Activated T-helper 2 cell treated with anti-CD3 and anti-CD28 coated beads, Interferon-gamma antibody, Interleukin-2, Interleukin-4, amounts not matched to agents 10 μg/mL and 5 μg/mL and 100 μg/mL, durations not matched to agents 14 hours and 24 hours and 36 hours (primary cell): ENCODE measurements around the gene SYPL2. TPM values are rescaled to one million over a fixed set of nuclear protein-coding genes. Genes with fewer than 3 reads are reported as not detected.

Source experiments
- DNase-seq: peaks from one replicate; pipeline ENCODE4 v3.0.0; 2021; ENCODE audit warnings: low spot score
- H3K27ac Mint-ChIP-seq: one replicate; pipeline ENCODE4 v1.8.0; 2021; ENCODE audit warnings: mixed read lengths
- H3K27me3 Mint-ChIP-seq: one replicate; pipeline ENCODE4 v1.8.0; 2021; ENCODE audit warnings: low read depth, mixed read lengths
- H3K36me3 Mint-ChIP-seq: one replicate; pipeline ENCODE4 v1.8.0; 2021; ENCODE audit warnings: low read depth, mixed read lengths
- H3K4me1 Mint-ChIP-seq: one replicate; pipeline ENCODE4 v1.8.0; 2021; ENCODE audit warnings: low read depth, mixed read lengths
- H3K4me3 Mint-ChIP-seq: one replicate; pipeline ENCODE4 v1.8.0; 2021; ENCODE audit warnings: low read depth, mild to moderate bottlenecking, moderate library complexity, mixed read lengths
- H3K9me3 Mint-ChIP-seq: one replicate; pipeline ENCODE4 v1.8.0; 2021; ENCODE audit warnings: mixed read lengths
- intact Hi-C: fragments of 100-400 bp; cut with micrococcal nuclease; formaldehyde crosslinking; loops from one replicate; pipeline ENCODE4 v1.15.1; 2023
- total RNA-seq: library from RNA; stranded (reverse); gene quantifications from 2 replicates; pipeline ENCODE4 v1.2.3, GENCODE V29; 2022

Gene SYPL2
- total RNA-seq, 1 donor from 2014 or later = not detected

DNA sequence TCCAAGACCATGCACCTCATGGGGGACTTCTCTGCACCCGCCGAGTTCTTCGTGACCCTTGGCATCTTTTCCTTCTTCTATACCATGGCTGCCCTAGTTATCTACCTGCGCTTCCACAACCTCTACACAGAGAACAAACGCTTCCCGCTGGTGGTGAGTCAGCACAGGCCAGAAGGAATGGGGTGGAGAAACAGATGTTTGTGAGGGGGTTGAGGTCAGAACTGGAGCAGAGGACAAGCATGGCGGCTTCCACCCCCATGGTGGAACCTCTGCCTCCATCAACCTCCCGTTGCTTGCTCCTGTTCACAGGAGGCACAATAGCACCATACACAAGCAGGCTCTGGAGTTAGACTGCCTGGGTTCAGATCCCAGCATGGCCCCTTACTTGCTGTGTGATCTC lies 10.5 kb downstream of the SYPL2 start:
- Mint-ChIP-seq H3K4me1 (no peaks in the 10 kb centered on the region), H3K9me3 (no peaks in the 10 kb centered on the region), H3K36me3 (no peaks in the 10 kb centered on the region), H3K27me3 (peaks cover 34% of the 10 kb centered on the region), H3K4me3 (no peak overlapping the region), H3K27ac (no peak overlapping the region)
- intact Hi-C loops = no loop called here
- DNase-seq = no peak

GRCh38 chr1:109477821-109478220 lies 11.5 kb downstream of the SYPL2 start:
- peaks cover 33% of the 10 kb centered on the region for H3K27me3 Mint-ChIP-seq

GRCh38 chr1:109478806-109479205 lies 12.5 kb downstream of the SYPL2 start:
- Mint-ChIP-seq H3K4me3 (no peak overlapping the region), H3K27ac (no peak overlapping the region), H3K36me3 (no peaks in the 10 kb centered on the region), H3K27me3 (peaks cover 33% of the 10 kb centered on the region), H3K9me3 (no peaks in the 10 kb centered on the region), H3K4me1 (peaks cover 14% of the 10 kb centered on the region)
- intact Hi-C loops = no loop called here
- no peak for DNase-seq

More at GRCh38 chr1:109477821-109478220, 11.5 kb downstream of the SYPL2 start:
- no peak overlapping the region for H3K27ac Mint-ChIP-seq
- no peaks in the 10 kb centered on the region for H3K9me3 Mint-ChIP-seq
- H3K4me3 Mint-ChIP-seq = no peak overlapping the region
- no peaks in the 10 kb centered on the region for H3K36me3 Mint-ChIP-seq
- DNase-seq = no peak
- peaks cover 7% of the 10 kb centered on the region for H3K4me1 Mint-ChIP-seq
- intact Hi-C loops = no loop called here

DNA sequence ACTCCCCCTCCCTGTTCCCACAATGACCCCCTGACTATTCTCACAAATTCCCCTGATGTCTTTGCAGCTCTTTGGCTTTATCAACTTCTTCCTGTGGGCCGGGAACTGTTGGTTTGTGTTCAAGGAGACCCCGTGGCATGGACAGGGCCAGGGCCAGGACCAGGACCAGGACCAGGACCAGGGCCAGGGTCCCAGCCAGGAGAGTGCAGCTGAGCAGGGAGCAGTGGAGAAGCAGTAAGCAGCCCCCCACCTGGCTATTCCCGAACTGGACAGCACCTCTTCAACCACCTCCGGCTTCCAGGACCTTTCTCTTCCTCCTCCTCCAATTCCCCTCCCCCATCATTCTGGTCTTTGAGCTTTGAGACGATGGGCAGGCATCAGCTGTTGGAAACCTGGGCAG lies 13.0 kb downstream of the SYPL2 start:
- Mint-ChIP-seq H3K27me3 (peaks cover 30% of the 10 kb centered on the region), H3K4me1 (peaks cover 14% of the 10 kb centered on the region), H3K36me3 (peaks cover 2% of the 10 kb centered on the region), H3K27ac (no peak overlapping the region), H3K9me3 (no peaks in the 10 kb centered on the region), H3K4me3 (no peak overlapping the region)
- DNase-seq = no peak
- intact Hi-C loops = no loop called here

GRCh38 chr1:109479901-109480300 lies 13.6 kb downstream of the SYPL2 start:
- Mint-ChIP-seq H3K27ac (no peak overlapping the region), H3K27me3 (peaks cover 30% of the 10 kb centered on the region), H3K4me1 (peaks cover 20% of the 10 kb centered on the region), H3K36me3 (peaks cover 2% of the 10 kb centered on the region), H3K9me3 (no peaks in the 10 kb centered on the region), H3K4me3 (no peak overlapping the region)
- intact Hi-C loops = loop anchor here (5.0 kb wide), 1 partner anchor 137 kb away; the partner anchor contains the start of genes AMPD2 and GNAT2
- DNase-seq = no peak

DNA sequence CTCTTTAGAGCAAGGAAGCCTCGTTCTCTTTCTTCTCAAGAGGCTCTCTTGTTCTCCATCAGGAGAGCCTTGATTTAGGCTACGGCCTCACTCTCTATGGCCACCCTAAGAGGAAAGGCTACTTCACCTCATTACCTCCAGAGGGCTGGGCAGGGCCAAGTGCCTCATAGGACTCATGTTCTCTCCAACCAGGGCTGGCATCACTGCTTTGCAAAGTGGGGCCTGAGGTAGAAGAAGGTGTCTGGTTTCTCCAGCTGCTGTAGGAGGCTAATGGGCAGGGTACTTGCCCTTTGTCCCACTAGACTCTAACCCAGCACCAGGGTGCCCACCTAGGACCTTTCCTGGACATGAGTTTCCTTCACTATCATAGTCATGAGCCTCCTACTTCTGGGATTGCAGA lies 15.3 kb downstream of the SYPL2 start:
- no peaks in the 10 kb centered on the region for H3K9me3 Mint-ChIP-seq
- no peak overlapping the region for H3K27ac Mint-ChIP-seq
- H3K4me1 Mint-ChIP-seq = peaks cover 27% of the 10 kb centered on the region
- intact Hi-C loops = loop anchor here (5.0 kb wide), 1 partner anchor 136 kb away; the partner anchor contains the start of genes AMPD2 and GNAT2
- no peak overlapping the region for H3K4me3 Mint-ChIP-seq
- peaks cover 23% of the 10 kb centered on the region for H3K27me3 Mint-ChIP-seq
- H3K36me3 Mint-ChIP-seq = peaks cover 14% of the 10 kb centered on the region
- no peak for DNase-seq

GRCh38 chr1:109482242-109482641 lies 15.9 kb downstream of the SYPL2 start:
- H3K9me3 Mint-ChIP-seq = no peaks in the 10 kb centered on the region
- H3K27ac Mint-ChIP-seq = no peak overlapping the region
- no peak for DNase-seq
- peaks cover 27% of the 10 kb centered on the region for H3K4me1 Mint-ChIP-seq
- no peak overlapping the region for H3K4me3 Mint-ChIP-seq
- H3K27me3 Mint-ChIP-seq = peaks cover 23% of the 10 kb centered on the region
- peaks cover 14% of the 10 kb centered on the region for H3K36me3 Mint-ChIP-seq
- intact Hi-C loops = loop anchor here (5.0 kb wide), 1 partner anchor 135 kb away; the partner anchor contains the start of genes AMPD2 and GNAT2

DNA sequence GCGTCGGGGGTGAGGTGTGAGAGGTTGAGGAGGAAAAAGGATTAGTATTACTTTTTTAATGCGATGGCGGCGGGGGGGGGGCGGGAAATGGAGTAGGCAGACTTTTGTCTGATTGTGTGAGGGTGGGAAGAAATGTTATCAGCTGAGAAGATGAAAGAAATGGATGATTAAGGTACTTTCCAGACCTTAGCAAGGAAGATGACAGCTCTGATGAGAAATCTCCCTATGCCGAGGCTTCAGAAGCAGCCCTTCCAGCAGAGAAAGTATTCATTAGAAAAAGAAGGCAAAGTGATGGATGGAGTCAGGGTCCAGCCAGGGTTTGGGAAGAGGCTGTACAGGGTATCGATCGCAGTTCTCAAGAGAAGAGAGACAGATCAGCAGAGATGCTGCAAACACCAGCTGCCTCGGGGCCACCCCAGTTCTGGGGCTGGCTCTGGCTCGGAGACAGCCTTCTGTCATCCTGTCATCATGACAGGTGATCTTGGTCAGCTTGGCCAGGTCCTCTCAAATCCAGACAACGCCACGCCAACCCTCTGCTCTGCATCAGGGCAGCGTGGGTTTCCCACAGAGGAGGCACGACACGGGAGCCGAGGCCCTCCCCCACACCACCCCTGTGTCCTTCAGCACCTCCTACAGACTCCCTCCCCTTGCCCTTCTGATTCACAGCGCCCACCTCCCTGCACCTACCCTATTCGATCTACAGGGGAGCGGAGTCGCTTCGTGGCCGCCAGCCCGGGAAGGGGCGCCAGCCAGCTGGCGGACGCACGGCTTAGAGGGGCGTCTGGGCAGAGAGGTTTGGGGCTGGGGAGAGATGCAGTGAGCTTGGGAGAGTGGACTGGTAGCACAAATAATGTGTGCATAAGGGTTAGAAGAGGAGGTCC lies 16.7 kb downstream of the SYPL2 start:
- intact Hi-C loops = loop anchor here (1.0 to 5.0 kb wide), 2 partner anchors 57 to 134 kb away; partner anchors contain the start of genes AMPD2, GNAT2 and PSMA5
- DNase-seq = no peak
- Mint-ChIP-seq H3K4me1 (peaks cover 30% of the 10 kb centered on the region), H3K36me3 (peaks cover 22% of the 10 kb centered on the region), H3K27me3 (peaks cover 23% of the 10 kb centered on the region), H3K9me3 (no peaks in the 10 kb centered on the region), H3K4me3 (peak overlapping the region; percentile 91), H3K27ac (peak overlapping the region; percentile 58)

DNA sequence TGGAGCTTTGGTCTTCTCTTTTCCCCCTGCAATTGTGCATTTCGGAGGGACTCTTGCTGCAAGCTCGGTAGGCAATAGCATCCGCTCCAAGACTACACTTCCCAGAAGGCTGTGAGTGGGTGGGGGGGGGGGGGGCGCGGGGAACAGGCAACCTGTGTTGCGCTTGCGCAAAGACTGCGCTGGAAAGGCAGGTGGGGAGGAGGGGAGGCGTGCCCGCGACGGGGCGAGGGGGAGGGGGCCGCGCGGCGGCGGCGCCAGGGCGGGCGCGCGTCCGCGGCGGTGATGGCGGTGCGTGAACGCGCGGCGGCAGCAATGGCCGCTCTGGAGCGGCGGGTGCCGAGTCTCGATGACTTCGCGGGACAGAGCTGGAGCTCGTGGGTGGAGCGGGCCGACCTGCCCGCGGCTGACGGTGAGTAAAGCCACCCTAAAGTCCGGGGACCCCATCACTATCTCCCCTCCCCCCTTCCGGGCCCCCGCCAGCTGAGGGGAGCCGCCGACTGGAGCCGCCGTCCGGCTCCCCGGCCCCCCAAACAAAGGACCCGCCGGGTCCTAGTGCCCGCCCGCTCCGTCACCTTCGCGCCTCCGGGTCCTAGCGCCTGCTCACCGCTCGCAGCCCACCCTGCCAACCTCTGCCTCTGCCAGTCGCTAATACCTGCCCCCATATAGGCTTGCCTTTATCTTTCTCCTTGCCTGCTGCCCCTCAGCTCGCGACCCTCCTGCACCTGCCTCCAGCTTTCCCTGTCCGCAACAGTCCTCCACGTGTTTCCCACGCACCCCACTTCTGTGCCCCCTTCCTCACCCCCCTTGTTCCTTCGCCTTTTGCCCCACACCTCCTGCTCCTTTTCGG lies 17.5 kb downstream of the SYPL2 start, which contains the start of gene ATXN7L2:
Gene ATXN7L2 (plus strand): TSS at position 234 of the 847 bp plus-strand sequence. CDS start 49 bp downstream, at position 283.
- no peaks in the 10 kb centered on the region for H3K9me3 Mint-ChIP-seq
- H3K27me3 Mint-ChIP-seq = peaks cover 21% of the 10 kb centered on the region
- peak within 1 kb of the TSS; percentile 91 for H3K4me3 Mint-ChIP-seq
- peaks cover 30% of the 10 kb centered on the region for H3K4me1 Mint-ChIP-seq
- DNase-seq = peak; percentile 86
- H3K27ac Mint-ChIP-seq = peak within 1 kb of the TSS; percentile 86
- peaks cover 26% of the 10 kb centered on the region for H3K36me3 Mint-ChIP-seq
- intact Hi-C loops = loop anchor here (1.0 to 5.0 kb wide), 3 partner anchors 10 to 133 kb away; partner anchors contain the start of genes AMPD2, CYB561D1, GNAT2 and PSMA5

DNA sequence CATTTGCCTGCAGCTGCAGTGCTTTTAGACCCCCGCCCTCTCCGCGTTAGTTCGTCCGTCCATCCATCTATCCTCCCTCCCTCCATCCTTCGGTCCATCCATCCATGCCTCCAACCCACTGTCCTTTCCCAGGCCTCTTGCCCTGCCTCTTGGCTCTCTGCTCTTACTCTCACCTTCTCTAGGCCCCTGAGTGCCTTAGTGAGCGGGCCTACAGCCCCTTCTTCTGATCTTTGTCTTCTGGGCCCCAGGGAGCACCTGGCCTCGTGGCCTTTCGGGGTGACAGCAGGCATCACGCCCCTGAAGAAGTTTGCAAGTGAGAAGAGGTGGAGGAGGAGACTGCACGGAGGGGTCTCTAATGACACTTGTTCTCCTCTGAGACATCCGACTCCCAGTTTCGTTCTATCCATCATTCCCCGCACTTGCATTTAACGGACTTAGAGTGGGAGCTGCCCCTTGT lies 18.2 kb downstream of the SYPL2 start:
- Mint-ChIP-seq H3K27ac (peak overlapping the region; percentile 86), H3K4me3 (peak overlapping the region; percentile 91), H3K36me3 (peaks cover 30% of the 10 kb centered on the region), H3K4me1 (peaks cover 30% of the 10 kb centered on the region), H3K27me3 (peaks cover 20% of the 10 kb centered on the region), H3K9me3 (no peaks in the 10 kb centered on the region)
- intact Hi-C loops = loop anchor here (1.0 to 5.0 kb wide), 2 partner anchors 10 to 133 kb away; partner anchors contain the start of genes AMPD2, CYB561D1 and GNAT2
- DNase-seq = no peak

- no peaks in the 10 kb centered on the region for H3K9me3 Mint-ChIP-seq
- intact Hi-C loops = no loop called here
- H3K36me3 Mint-ChIP-seq = peaks cover 31% of the 10 kb centered on the region
- peaks cover 30% of the 10 kb centered on the region for H3K4me1 Mint-ChIP-seq
- H3K27ac Mint-ChIP-seq = peak overlapping the region; percentile 86
- peak overlapping the region; percentile 91 for H3K4me3 Mint-ChIP-seq
- no peak for DNase-seq
- H3K27me3 Mint-ChIP-seq = peaks cover 16% of the 10 kb centered on the region
These were observed 18.7 kb downstream of the SYPL2 start for GRCh38 chr1:109485001-109485400.

- Mint-ChIP-seq H3K9me3 (no peaks in the 10 kb centered on the region), H3K36me3 (peaks cover 34% of the 10 kb centered on the region), H3K27ac (no peak overlapping the region), H3K4me1 (peaks cover 30% of the 10 kb centered on the region), H3K4me3 (no peak overlapping the region), H3K27me3 (no peaks in the 10 kb centered on the region)
- no peak for DNase-seq
- intact Hi-C loops = no loop called here
These were observed 20.9 kb downstream of the SYPL2 start for GRCh38 chr1:109487261-109487660.
